ENCODE data around the gene CDC14A.

- TF ChIP-seq, protein P1, sequence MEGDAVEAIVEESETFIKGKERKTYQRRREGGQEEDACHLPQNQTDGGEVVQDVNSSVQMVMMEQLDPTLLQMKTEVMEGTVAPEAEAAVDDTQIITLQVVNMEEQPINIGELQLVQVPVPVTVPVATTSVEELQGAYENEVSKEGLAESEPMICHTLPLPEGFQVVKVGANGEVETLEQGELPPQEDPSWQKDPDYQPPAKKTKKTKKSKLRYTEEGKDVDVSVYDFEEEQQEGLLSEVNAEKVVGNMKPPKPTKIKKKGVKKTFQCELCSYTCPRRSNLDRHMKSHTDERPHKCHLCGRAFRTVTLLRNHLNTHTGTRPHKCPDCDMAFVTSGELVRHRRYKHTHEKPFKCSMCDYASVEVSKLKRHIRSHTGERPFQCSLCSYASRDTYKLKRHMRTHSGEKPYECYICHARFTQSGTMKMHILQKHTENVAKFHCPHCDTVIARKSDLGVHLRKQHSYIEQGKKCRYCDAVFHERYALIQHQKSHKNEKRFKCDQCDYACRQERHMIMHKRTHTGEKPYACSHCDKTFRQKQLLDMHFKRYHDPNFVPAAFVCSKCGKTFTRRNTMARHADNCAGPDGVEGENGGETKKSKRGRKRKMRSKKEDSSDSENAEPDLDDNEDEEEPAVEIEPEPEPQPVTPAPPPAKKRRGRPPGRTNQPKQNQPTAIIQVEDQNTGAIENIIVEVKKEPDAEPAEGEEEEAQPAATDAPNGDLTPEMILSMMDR (IDR thresholded peaks at IDR 0.05): peak; percentile 9 to 68 (median 43)
- no peak for TF ChIP-seq POLR2A (IDR thresholded peaks at IDR 0.05)
Measured at GRCh38 chr1:100455478-100456072, 103.3 kb downstream of the CDC14A start.

Measured in body of pancreas (tissue), 4 donors.